Fibroblast of skin of right quadriceps (primary cell): ENCODE results near the gene TSPAN15.
"Not testable (repeated sequence)": the region's sequence is repeated elsewhere in the genome, so short reads cannot be mapped to it uniquely, and the experiment has no call there.

ENCODE experiments used
- DNase-seq: peaks from one replicate; pipeline ENCODE4 v3.0.0-alpha.2; 2013

The TSPAN15 gene

DNA sequence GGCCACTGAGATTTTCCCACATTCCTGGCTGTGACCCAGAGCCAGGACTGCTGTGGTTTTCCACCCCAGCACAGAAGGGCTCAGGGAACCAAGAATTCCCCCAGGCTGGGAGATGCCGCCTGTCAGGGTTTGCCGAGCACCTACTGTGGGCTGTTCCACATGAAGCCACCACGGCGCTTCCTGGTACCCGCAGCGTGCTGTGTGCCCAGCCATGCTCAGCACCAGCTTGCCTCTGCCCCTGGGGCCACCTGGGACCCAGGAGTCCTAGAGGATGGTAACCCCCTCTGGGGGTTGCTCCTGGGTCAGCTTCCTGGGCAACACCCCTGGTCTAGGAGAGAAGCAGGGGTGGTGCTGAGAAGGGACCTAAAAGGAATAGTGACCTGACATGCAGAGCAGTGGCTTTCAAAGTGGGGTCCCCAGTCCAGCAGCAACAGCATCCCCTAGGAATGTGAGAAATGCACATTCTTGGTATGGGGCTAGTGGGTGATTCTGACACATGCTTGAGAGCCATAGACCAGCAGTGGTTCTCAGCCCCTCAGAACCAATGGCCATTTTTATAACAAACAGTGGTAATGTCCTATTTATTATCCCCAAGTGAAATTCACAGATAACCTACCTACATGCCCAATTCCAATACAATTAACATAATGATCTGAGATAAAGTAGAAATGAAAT, 53.4 kb downstream of the TSPAN15 start:
- DNase-seq = no peak

DNA sequence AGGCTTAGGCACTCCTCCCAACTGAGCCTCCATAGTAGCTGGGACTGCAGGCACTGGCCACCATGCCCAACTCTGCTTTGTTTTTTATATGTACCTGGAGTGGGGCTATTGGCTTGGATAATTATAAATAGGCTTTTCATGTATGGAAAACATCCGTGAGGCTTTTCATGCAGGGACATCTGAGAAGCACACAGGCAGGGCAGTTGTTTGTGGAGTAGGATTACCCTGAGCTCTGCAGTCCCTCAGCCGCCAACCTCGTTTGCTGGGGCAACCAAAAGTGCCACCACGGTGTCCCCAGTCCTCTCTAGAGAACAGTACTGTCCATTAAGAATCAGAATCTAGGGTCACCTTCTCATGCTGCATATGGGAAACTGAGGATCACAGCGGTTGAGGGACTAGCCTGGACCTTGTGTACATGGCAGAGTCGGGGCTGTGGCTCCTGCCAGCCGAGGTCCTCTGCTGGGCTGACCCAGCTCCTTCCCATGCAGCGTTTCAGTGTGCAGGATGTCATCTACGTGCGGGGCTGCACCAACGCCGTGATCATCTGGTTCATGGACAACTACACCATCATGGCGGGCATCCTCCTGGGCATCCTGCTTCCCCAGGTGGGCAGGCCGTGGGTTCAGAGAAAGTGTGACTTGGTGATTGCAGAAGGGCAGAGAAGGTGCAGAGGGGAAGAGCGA, 54.5 kb downstream of the TSPAN15 start:
- DNase-seq = no peak

DNA sequence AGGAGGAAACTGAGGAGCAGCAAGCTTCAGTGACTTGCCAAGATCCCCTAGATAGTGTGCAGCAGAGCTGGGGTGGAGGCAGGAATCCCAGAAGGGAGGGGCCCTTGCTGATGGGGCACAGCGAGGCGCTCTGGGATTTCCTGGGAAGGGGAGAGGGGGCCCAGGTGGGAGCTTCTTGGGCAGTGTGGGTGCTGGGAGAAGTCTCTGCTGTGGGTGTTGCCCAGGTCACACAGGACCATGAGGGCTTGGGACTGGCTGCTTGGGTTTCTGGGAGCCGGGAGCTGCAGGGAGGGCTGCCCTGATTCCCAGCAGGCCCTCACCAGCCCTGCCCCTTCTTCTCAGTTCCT, 55.2 kb downstream of the TSPAN15 start:
- DNase-seq = no peak

DNA sequence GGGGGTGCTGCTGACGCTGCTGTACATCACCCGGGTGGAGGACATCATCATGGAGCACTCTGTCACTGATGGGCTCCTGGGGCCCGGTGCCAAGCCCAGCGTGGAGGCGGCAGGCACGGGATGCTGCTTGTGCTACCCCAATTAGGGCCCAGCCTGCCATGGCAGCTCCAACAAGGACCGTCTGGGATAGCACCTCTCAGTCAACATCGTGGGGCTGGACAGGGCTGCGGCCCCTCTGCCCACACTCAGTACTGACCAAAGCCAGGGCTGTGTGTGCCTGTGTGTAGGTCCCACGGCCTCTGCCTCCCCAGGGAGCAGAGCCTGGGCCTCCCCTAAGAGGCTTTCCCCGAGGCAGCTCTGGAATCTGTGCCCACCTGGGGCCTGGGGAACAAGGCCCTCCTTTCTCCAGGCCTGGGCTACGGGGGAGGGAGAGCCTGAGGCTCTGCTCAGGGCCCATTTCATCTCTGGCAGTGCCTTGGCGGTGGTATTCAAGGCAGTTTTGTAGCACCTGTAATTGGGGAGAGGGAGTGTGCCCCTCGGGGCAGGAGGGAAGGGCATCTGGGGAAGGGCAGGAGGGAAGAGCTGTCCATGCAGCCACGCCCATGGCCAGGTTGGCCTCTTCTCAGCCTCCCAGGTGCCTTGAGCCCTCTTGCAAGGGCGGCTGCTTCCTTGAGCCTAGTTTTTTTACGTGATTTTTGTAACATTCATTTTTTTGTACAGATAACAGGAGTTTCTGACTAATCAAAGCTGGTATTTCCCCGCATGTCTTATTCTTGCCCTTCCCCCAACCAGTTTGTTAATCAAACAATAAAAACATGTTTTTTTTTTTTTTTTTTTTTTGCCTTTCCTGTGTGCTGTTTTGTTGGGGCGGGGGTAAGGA, 55.8 kb downstream of the TSPAN15 start:
- DNase-seq = no peak

DNA sequence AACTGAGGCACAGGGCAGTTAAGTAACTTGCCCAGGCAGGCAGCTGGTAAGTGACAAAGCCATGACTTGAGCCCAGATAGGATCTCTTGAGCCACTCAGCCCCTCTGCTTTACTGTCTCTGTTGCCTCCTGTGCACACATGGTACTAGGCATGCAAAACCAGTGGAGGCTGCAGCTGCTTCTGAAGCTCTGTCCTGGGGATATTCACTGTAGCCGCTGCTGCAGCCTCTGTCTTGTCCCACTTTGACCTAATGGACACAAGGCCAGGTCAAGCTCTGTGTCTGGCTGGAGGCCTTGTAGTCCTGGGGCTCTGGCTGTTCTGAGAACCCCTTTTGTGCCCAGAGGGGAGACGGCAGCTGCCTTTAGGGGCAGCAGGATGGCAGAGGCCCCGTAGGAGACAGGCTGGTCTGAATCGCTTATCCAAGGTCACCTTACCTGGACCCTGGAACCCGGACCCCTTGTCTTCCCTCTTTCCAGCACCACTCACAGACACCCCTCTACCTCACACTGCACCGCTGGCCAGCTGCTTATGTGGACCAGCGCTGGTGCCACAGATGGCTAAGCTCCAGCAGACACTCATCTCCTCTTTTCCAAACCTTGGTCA, 57.6 kb downstream of the TSPAN15 start:
- no peak for DNase-seq

DNA sequence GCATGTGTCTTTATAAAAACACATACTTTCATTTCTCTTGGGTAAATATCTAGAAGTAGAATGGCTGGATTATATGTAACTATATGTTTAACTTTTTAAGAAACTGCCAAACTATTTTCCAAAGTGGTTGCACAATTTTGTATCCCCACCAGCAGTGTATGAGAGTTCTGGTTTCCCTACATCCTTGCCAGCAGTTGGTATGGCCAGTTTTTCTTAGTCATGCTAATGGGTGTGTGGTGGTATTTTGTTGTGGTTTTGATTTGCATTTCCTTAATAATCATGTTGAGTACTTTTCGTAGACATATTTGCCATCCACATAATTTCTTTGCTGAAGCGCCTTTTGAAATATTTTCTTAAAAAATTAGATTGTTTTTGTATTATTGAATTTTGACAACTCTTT, 61.6 kb downstream of the TSPAN15 start:
- DNase-seq = no peak

DNA sequence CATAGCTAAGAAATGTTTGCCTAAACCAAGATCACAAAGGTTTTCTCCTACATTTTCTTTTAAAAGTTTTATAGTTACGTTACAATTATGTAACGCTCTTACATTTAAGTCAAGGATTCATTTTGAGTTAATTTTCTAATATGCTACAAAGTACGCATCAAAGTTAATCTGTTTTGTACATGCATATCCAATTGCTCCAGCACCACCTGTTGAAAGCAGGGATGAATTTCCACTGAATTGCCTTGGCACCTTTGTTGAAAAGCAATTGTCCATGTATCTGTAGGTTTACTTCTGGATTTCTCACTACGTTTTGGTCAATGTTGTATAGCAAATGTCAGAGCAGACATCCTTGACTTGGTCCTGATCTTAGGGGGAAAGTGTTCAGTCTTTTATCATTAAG, 62.4 kb downstream of the TSPAN15 start:
- no peak for DNase-seq

DNA sequence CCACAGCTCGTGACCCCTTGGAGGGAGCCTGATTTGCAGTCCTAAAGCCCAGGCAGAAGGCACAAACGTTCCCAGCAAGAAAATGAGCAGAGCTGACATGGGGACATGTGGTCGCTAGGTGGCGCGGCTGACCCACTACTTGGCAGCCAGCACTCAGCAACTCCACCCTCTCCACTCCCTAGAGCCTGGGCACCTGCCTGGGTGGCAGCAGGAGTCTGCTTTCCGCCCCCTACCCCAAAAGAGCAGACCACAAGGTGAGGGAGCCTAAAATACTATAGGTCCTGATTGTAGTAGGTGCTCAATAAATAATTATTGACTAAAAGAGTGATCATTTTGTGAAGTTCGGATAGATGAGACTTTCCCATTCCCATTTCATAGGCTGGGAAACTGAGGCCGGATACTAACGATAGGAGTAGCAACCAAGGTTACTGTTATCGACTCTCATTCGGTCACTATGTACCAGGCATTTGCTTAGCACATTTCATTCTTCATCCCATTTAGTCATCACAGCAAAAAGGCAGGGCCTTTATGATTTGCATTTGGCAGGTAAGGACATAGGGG, 64.5 kb downstream of the TSPAN15 start:
- DNase-seq = peak; percentile 40

DNA sequence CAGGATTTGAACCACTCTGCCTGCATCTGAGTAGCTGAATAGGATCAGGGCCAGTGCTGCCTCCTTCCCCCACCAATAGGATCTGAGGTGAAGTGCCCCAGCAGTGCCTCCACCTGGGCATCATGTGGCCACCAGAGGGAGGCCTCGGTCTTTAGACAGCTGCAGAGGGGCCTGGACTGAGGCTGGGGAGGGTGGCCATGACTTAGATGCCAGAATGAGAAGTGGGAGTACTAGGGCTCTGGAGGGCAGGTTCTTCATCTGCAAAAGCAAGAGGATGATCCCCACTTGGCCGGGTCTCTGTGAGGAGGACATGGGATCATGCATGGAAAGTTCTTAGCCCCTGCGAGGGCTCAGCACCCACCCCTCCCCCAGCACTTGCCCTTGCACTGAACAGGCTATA, 65.1 kb downstream of the TSPAN15 start:
- DNase-seq = no peak

DNA sequence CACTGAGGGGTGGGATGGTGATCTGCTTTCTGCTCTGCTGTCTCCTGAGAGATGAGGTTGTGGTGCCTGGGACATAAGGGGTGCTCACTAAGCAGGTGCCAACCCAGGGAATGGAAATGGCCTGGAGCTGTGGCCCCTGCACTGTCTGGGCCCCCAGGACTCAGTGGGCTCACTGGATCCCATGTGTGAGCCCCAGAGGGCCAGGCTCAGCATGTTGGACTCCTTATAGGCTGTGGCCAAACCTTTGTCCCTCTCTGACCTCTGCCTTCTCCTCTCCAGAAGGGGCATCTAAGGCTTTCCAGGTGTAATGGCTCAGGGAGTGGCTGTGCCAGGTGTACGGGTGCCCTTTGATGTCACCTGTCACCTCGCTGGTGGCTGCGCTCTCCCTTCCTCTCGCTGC, 65.5 kb downstream of the TSPAN15 start:
- DNase-seq = no peak

DNA sequence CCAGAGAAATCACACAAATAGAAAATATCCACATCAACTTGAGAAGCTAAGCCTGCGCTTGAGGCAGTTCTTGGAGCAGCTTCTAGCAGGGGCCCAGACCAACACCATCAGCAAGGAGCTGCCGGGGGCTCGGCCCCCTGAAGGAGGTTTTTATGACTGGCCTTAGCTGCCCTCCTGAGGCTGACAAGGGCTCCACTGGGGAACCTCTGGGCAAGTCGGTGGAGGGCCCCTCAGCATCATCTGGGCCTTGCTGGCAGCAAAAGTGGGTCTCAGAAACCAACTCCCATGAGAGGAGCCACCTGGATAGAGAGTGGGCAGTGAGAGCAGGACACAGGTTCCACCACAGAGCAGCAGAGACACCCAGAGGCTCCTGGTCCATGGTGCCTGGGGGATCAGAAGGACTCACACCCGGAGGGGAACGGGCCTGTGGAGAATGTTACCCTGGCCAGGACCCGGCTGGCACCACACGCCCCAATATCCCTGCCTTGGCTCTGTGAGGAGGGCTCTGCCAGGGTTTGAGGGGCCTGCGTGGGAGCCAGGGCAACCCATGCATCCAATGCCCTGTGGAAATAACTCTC, 66.1 kb downstream of the TSPAN15 start:
- no peak for DNase-seq

DNA sequence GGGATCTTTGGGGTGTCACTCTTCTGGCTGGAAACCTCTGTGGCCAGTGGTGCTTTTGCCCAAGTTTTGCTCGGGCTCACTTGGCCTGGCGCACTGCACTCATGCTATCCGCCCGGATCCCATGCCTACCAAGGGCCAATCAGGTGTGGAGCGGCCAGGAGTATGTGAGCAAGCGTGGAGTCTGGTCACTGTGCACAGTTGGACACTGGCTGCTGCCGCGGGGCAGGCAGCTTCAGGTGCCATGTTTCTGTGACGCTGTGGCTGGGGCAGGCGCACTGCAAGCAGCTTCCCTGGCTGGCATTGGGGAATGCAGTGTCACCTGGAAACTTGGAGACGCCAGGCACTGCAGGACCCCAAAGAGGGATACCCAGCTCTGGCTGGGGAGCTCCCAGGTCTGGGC, 76.7 kb downstream of the TSPAN15 start:
- no peak for DNase-seq

DNA sequence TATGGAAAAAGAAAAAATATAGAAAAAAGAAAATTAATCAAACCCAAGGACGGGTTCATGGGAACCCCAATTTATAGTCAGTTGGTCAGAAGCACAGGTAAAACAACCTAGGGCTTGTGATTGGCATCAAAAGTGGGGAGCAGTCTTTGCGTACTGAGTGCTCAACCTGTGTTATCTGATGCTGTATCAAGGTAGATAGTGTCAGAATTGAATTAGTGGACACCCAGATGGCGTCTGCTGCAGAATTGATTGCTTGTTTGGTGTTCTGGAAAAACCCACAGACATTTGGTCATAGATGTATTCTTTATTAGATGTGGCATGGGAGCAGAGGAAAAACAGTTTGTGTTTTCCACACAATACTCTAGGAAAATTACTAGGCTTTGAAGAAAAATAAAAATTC, 82.4 kb downstream of the TSPAN15 start:
- DNase-seq = no peak

DNA sequence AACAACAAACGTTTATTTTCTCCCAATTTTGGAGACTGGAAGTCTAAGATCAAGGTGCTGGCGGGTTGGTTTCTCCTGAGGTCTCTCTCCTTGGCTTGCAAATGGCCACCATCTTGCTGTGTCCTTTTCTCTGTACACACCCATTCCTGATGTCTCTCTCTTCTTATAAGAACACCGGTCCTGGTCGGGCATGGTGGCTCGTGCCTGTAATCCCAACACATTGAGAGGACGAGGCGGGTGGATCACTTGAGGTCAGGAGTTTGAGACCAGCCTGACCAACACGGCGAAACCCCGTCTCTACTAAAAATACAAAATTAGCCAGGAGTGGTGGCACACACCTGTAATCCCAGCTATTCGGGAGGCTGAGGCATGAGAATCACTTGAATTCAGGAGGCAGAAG, 85.3 kb downstream of the TSPAN15 start:
- not testable (repeated sequence) for DNase-seq

DNA sequence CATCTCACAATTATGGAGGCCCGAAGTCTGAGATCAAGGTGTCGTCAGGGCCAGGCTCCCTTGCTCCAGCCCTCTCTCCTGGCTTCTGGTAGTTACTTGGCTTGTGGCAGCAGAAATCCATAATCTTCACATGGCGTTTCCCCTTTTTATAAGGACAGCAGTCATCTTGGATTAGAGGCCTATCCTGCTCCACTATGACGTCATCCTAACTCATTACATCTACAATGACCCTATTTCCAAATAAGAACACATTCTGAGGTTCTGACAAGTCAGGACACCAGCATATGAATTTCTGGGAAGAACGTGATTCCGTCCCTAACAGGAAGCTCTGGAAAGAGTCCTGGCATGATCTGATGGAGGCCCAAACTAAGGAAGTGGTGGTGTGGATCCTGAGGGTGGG, 86.2 kb downstream of the TSPAN15 start:
- no peak for DNase-seq

DNA sequence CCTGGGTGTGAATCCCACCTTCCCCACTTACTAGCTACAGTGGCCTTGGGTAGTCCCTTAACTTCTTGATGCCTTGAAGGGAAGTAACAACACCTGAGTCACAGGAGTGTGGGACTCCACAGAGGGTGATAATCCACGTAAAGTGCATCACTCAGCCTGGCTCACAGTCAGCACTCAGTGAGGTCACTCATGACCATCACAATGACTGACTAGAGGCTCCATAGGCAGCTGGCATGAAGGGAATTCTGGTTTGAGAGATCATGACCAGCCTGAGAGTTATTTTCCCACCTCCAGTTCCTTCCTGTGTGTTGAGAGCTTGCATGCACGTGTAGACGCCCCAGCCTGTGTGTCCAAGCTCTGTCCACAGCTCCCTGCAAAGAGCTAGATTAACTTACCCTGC, 87.2 kb downstream of the TSPAN15 start:
- no peak for DNase-seq

DNA sequence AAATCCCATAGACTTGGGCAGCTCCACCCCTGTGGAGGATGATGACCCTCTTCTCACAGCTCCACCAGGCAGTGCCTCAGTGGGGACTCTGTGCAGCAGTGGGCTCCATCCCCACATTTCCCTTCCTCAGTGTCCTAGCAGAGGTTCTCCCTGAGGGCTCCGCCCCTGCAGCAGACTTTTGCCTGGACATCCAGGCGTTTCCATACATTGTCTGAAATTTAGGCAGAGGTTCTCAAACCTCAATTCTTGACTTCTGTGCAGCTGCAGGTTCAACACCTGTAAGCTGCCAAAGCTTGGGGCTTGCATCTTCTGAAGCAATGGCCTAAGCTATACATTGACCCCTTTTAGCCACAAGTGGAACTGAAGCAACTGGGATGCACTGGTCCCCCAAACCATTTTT, 90.2 kb downstream of the TSPAN15 start:
- DNase-seq = no peak

DNA sequence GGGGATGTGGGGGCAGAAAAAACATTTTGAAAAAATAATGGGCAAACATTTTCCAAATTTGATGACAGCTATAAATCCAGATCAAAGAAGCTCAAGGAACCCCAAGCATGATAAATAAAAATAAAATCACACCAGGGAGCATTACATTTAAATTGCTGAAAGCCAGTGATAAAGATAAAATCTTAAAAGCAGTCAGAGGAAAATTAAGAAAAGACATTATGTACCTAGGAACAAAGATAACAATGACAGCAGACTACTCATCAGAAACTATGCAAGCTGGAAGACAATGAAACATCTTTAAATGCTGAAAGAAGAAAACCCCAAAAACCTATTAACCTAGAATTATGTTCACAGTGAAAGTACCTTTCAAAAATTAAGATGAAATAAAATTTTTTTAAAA, 98.7 kb downstream of the TSPAN15 start:
- DNase-seq = no peak

DNA sequence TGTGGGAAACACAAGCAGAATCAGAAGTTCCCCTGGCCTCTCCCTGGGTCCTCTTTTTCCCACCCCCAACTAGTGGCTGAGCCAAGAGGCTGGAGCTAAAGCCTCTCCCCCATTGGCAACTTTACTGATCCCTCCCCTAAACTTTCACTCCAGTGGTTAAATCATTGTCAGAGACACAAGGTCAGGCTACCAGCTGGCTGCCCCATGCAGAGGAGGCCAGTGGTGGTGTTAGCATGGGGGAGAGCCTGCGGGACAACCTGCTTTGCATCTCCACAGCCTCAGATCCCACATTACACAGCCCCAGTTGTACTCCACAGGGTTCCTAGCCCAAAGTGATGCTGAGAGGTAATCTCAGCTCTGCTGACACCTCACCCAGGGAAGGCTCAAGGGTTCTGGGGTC, 101.0 kb downstream of the TSPAN15 start:
- no peak for DNase-seq

DNA sequence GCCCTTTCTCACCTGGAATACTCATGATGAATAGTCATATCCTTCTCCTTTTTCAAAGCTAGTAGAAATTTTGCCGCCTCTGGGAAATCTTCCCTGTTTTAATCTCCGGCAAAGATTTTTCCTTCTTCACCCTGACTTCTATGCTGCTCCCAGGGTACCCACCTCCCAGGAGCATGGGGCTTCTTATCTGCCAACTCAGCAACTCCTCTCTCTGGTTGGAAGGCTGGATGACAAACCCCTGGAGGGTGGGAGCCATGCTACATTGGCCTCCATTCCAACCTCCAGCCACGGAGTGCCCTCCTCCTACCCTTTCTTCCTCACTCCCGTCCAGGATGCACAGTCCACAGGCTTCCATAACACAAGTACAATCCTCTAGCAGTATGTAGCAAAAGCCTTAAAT, 102.1 kb downstream of the TSPAN15 start:
- DNase-seq = no peak

DNA sequence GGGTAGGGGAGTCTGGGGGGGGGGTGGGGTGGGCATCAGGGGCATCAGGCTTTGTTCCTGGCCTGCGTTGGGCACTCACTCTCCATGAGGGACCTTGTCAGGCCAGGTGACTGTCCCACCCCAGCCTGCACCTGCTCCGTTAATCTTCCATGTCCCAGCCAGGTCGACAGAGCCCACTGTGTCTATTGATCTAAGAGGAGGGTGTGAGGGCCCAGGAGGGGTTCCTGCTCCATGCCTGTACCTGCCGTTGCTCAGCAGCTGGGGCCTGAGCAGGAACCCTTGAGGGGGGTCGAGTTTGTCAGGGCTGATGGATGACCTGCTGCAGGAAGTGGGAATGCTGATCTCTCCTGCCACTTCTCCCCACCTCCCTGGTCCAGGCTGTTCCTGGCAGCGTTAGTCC, 103.3 kb downstream of the TSPAN15 start:
- DNase-seq = no peak
